Tongue (tissue), 2 donors: ENCODE results near the gene NTS. TPM values are rescaled to one million over a fixed set of nuclear protein-coding genes. Genes with fewer than 3 reads are reported as not detected.

Experiments used
- DNase-seq: peaks from one replicate; pipeline ENCODE4 v3.0.0-alpha.2; 2015
- total RNA-seq: library from RNA; depleted of rRNA; stranded (reverse); fragments of >200 nt; gene quantifications from one replicate; pipeline ENCODE4 v1.2.3, GENCODE V29; 2014

NTS gene
- total RNA-seq, 1 donor from 2014 or later = 2.2 TPM

GRCh38 chr12:85923767-85924331 is 49.8 kb downstream of the NTS start:
- DNase-seq = peak; percentile 44

- no peak for DNase-seq
Observed at GRCh38 chr12:85927166-85927565, 53.1 kb downstream of the NTS start.

Other genes with a start within 250 kb of the NTS start
- 4.3 TPM for gene RASSF9, start 37.9 kb upstream of the NTS start, total RNA-seq